GM20431 (cell line): ENCODE data around the gene BICRA.
"Not testable (repeated sequence)": the region's sequence is repeated elsewhere in the genome, so short reads cannot be mapped to it uniquely, and the experiment has no call there.

ENCODE experiments used
- in situ Hi-C: fragments of 300-500 bp; cut with MseI, MboI; formaldehyde crosslinking; loops from one replicate; pipeline ENCODE4 v1.15.0; 2020; ENCODE audit warnings: low sequenced_read_pairs; ENCODE audit not compliant: unreplicated experiment

Gene BICRA

DNA sequence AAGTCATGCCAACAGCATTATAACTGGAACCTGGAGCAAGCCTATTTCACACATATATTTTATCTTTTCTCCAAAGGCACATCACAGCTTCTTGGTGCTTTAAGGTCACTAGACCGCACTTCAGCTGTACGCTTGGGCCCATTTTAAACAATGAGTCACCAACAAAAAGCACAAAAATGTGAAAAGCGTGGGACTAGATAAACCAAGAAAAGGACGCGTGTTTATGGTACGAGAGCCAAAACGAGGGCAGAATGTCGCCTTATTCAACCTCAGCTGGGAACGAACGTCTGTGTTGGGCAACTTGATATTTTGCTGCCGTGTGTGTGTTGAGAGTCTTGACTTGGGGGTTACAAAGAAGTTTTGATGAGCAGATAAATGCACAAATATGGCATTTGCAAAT lies 95.1 kb downstream of the BICRA start:
- in situ Hi-C loops = loop anchor here (10.0 to 25.0 kb wide), 2 partner anchors 269 to 417 kb away; no protein-coding TSS in a partner anchor

DNA sequence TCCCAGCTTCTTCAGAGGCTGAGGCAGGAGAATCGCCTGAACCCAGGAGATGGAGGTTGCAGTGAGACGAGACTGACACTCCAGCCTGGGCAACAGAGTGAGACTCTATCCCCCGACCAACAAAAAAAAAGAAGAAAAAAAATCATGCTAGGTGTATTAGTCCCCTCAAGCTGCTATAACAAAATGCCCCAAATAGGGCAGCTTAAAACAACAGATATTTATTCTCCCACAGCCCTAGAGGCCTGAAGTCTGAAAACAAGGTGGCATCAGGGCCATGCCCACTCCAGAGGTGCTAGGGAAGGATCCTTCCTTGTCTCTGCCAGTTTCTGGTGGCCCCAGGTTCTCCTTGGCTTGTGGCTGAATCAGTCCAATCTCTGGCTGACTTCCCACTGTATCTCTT lies 95.7 kb downstream of the BICRA start:
- in situ Hi-C loops = loop anchor here (10.0 to 25.0 kb wide), 2 partner anchors 270 to 417 kb away; no protein-coding TSS in a partner anchor

DNA sequence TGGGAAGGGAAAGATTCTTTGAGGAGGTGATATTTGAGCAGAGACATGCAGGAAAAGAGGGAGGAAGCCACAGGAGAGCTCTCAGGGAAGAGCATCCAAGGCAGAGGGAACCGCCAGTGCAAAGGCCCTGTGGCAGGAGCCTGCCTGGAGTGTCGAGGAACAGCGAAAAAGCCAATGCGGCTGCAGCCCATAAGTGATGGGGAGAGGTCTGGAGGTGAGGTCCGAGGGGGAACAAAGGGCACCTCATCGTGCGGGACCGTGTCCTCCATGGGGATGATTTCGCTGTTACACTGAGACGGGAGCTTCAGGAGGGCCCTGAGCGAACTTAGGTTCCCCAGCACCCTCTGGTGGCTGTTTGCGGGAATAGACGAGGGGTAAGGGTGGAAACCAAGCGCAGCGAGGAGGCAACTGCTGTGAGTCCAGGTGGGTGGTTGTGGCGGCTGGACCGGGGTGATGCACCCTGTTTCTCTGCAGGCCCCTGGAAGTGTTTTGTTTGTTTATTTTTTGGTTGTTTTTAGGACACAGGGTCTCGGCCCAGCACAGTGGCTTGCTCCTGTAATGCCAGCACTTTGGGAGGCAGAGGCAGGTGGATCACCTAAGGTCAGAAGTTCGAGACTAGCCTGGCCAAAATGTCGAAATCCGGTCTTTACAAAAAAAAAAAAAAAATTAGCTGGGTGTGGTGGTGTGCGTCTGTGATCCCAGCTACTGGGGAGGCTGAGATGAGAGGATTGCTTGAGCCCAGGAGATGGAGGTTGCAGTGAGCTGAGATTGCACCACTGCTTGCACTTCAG lies 98.4 kb downstream of the BICRA start:
- in situ Hi-C loops = loop anchor here (10.0 to 25.0 kb wide), 2 partner anchors 273 to 420 kb away; no protein-coding TSS in a partner anchor

DNA sequence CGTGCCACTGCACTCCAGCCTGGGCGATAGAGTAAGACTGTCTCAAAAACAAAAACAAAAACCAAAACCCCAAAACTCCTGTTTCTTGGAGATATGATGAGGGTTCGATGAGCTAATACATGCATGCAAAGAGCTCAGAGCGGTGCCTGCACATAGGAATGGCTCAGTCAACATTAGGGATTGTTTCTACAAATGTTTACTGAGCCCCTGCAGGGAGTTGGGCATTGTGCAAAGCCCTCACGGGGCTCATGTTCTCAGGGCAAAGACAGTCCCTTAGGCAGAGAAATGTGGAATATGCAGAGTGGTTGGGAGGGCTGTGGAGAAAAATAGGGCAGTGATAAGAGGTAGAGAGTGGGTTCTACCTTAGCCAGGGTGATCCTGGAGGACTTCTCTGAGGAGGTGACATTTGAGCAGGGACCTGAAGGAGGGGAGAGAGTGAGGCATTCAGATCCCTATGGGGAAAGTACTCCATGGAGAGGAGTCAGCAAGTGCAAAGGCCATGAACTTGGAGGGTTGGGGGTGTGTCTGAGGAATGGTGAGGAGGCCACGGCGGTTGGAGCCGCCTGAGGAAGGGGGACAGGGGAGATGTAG lies 102.8 kb downstream of the BICRA start:
- in situ Hi-C loops = loop anchor here (25.0 kb wide), 1 partner anchor 424 kb away; no protein-coding TSS in a partner anchor

DNA sequence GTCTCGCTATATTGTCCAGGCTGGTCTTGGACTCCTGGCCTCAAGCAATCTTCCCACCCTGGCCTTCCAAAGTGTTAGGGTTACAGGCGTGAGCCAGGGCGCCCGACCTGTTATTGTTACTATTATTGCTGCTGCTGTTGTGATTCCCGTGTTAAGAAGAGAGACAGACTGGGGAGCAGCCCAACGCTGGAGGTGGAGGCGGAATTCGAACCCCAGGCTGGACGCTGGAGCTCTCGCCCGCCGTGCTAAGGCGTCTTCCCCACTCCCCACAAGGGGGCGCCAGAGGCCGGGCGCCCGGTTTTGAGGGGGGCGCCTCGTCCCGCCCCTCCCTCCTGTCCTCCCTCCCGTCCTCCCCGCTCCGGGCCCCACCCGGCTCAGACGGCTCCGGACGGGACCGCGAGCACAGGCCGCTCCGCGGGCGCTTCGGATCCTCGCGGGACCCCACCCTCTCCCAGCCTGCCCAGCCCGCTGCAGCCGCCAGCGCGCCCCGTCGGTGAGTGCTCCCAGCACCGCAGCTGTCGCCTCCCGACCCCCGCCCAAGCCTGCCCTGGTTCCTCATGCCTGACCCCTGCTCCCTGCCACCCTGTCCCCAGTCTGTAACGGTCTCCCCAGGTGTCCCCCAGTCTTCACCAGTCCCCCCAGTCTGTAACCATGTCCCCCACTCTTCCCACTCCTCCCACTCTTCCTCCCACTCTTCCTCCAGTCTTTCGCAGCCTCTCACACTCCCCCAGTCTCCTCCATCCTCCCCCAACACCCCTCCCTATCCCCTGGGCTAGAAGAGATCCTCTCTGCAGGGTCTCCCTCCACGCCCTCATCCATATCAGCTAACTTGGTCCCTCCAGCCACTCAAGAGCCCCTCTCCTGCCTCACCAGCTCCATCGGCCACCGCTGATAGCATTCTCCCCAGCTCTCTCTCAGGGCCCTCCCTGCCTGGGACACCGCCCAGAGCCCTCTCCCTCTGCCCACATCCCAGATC lies 104.4 kb downstream of the BICRA start, which contains the start of gene EHD2:
EHD2 (plus strand) TSS at position 377 of the 976 bp plus-strand sequence. CDS start 3,191 bp downstream, outside the sequence.
- in situ Hi-C loops = loop anchor here (25.0 kb wide), 1 partner anchor 426 kb away; no protein-coding TSS in a partner anchor

DNA sequence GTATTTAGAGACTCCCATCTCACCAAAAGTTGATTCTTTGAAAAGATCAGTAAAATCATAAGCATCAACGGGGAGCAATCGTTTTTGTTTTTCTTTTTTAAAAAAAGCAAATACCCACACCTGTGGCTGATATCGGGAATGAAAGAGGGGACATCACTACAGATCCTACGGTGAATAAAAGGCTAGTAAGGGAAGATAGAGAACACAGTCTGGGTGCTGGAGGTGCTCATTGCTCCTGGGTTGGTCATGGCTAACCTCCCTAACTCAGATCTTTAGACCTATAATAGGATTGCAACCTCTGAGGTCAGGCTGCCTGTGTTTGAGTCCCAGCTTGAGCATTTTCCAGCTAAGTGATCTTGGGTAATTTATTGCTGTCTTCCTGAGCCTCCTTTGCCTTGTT lies 105.4 kb downstream of the BICRA start:
- in situ Hi-C loops = loop anchor here (25.0 kb wide), 1 partner anchor 427 kb away; no protein-coding TSS in a partner anchor

DNA sequence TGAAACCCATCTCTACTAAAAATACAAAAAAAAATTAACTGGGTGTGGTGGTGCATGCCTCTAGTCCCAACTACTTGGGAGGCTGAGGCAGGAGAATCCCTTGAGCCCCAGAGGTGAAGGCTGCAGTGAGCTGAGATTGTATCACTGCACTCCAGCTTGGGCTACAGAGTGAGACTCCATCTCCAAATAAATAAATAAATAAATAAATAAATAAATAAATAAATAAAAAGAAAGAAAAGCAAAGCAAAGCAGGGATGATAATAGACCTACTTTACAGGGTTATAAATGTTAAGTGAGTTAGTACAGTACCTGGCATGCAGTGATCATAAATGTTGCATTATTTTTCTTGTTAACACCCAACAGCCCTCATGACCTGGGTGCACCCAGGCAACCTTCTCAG lies 105.9 kb downstream of the BICRA start:
- in situ Hi-C loops = loop anchor here (25.0 kb wide), 1 partner anchor 428 kb away; no protein-coding TSS in a partner anchor

DNA sequence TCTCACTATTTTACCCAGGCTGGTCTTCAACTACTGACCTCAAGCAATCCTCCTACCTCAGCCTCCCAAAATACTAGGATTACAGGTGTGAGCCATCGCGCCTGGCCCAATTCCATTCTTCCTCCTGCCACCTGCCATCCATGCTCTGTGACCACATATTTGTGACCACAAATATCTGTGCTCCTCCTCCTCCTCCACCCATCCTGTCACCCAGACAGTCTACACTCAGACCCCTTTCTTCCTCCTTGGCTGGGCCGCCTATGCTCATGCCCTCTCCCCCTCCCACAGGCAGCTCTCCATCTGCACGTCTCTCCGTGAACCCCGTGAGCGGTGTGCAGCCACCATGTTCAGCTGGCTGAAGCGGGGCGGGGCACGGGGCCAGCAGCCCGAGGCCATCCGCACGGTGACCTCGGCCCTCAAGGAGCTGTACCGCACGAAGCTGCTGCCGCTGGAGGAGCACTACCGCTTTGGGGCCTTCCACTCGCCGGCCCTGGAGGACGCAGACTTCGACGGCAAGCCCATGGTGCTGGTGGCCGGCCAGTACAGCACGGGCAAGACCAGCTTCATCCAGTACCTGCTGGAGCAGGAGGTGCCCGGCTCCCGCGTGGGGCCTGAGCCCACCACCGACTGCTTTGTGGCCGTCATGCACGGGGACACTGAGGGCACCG lies 107.5 kb downstream of the BICRA start:
- in situ Hi-C loops = loop anchor here (25.0 kb wide), 1 partner anchor 429 kb away; no protein-coding TSS in a partner anchor

DNA sequence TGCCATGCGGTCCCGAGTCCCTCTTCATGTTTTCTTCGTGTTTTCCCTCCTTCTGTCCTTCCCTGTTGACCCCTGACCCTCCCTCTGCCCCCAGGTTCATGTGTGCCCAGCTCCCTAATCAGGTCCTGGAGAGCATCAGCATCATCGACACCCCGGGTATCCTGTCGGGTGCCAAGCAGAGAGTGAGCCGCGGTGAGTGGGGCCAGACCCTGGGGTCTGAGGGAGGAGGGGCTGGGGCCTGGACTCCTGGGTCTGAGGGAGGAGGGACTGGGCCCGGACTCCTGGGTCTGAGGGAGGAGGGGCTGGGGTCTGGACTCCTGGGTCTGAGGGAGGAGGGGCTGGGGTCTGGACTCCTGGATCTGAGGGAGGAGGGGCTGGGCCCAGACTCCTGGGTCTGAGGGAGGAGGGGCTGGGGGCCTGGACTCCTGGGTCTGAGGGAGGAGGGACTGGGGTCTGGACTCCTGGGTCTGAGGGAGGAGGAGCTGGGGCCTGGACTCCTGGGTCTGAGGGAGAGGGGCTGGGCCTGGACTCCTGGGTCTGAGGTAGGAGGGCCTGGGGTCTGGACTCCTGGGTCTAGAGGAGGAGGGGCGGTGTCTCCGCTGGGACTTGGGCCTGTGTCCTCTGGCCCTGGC lies 109.6 kb downstream of the BICRA start:
- in situ Hi-C loops = loop anchor here (25.0 kb wide), 1 partner anchor 431 kb away; no protein-coding TSS in a partner anchor

DNA sequence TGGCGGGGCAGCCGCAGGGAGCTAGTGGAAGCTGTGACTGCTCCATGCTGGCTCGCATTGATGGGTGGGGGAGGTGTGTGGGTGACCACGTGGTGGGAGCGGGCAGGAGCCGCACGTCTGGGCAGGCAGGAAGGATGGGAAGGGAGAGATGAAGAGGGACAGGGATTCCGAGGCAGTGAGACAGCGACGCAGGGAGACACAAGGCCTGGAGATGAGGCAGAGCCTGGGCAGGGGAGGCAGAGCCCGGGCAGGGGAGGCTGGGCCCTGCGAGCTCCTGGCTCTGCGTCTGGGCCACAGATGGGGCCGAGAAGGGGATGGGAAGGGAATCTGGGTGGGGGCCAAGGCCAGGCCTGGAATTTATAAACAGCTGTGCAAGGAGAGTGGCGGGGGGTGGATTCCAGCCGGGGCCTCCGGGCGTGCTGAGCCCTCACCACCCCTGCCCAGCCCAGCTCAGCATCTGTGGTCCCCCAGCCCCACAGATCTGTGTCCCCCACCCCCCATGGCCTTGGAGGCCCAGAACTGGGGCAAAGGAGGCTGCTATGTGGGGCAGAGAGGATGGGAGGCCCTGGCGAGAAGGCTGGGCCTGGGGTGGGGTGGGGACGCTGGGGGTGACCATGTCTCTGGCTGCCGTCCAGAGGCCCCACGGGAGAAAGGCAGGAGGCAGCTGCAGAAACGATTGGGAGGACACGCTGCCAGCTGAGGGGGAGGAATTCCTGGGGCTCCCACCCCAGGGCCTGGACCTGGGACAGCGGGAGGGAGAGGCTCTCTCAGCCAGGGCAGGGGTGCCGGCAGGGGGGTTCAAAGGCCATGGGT lies 110.3 kb downstream of the BICRA start:
- in situ Hi-C loops = loop anchor here (25.0 kb wide), 1 partner anchor 432 kb away; no protein-coding TSS in a partner anchor

DNA sequence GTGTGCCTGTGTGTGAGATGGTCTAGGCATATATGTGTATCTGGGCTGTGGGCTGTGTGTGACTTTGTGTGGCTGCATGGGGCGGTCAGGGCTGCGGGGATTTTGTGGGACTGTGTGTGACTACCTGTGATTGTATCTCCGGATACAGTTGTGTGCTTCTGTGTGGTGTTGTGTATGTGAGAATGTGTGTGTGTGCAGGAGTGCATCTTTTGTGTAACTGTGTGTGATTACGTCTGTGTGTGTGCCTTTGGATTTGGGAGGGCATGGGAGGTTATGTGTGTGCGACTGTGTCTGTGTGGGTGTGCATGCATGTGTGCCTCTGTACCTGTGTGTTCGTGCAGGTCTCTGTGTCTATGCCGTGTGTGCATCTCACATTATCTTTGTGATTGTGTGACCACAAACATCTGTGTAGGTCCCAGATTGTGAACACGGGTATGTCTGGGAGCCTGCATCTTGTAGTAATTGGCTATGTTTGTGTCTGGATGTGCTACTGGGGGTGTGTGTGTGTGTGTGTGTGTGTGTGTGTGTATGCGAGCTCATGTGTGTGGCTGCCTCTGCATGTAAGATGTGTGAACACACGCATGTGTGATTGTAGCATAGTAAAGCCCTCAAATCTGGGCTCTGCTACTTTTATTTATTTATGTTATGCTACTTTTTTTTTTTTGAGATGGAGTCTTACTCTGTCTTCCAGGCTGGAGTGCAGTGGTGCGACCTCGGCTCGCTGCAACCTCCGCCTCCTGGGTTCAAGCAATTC lies 111.9 kb downstream of the BICRA start:
- in situ Hi-C loops = loop anchor here (25.0 kb wide), 1 partner anchor 434 kb away; no protein-coding TSS in a partner anchor

DNA sequence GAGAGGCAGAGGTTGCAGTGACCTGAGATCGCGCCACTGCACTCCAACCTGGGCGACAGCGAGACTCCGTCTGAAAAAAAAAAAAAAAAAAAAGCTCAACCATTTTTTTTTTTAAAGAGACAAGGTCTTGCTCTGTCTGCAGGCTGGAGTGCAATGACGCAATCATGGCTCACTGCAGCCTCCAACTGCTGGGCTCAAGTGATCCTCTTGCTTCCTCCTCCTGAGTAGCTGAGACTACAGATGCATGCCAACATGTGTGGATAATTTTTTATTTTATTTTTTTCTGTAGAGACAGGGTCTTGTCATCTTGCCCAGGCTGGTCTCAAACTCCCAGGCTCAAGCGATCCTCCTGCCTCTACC lies 114.6 kb downstream of the BICRA start:
- in situ Hi-C loops = loop anchor here (25.0 kb wide), 1 partner anchor 436 kb away; no protein-coding TSS in a partner anchor

DNA sequence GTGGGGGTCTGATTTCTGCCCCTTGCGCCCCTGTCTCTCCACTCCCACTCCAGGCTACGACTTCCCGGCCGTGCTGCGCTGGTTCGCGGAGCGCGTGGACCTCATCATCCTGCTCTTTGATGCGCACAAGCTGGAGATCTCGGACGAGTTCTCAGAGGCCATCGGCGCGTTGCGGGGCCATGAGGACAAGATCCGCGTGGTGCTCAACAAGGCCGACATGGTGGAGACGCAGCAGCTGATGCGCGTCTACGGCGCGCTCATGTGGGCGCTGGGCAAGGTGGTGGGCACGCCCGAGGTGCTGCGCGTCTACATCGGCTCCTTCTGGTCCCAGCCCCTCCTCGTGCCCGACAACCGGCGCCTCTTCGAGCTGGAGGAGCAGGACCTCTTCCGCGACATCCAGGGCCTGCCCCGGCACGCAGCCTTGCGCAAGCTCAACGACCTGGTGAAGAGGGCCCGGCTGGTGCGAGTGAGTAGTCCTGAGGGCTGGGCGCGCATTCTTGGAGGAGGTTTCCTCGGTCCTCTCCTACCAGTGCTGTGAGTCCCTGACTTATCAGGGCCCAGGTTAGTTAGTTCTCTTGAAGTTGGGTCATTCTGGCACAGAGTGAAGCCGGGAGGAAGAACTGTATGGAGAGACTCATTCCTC lies 116.9 kb downstream of the BICRA start:
- in situ Hi-C loops = no loop called here

DNA sequence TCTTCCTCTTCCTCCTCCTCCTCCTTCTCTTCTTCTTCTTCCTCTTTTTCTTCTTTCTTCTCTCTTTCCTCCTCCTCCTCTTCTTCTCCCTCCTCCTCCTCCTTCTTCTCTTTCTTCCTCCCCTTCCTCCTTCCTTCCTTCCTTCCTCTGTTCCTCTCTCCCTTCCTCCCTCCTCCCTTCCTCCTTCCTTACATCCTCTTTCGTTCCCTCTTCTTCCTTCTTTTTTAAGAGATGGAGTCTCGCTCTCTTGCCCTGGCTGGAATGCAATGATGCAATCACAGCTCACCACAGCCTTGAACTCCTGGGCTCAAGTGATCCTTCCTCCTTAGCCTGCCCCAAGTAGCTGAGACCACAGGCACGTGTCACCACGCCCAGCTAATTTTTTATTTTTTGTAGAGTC lies 117.5 kb downstream of the BICRA start:
- in situ Hi-C loops = no loop called here

DNA sequence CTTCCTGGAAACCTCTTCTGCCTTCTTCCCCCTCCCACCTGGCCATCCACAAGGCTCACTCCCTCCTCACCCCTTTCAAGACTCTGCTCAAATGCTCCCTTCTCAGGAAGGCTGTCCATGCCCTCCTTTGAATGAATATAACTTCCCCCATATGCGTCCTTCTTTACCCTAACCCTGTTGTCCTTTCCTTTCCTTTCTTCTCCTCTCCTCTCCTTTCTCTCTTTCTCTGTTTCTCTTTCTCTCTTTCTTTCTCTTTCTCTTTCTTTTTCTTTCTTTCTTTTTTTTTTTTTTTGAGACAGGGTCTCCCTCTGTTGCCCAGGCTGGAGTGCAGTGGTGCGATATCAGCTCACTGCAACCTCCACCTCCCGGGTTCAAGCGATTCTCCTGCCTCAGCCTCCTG lies 119.4 kb downstream of the BICRA start:
- in situ Hi-C loops = not testable (repeated sequence)

DNA sequence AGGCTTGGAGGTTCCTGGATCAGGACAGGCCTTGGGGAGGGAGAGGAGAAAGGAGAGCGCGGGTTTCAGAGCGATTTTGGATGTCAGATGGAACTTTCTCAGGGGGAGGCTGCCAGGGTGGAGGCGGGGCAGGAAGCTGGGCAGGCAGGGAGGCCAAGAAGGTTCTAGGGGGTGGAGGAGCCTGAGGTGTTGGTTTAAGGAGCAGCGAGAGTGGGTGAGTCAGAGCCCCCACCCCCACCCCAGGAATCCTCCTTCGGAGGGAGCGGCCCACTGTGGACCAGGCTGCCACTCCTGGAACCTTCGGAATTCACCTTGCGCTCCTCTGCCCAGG lies 120.5 kb downstream of the BICRA start:
- in situ Hi-C loops = no loop called here
